COLO829 (cell line): Measurements from ENCODE around the gene TM2D3.

ENCODE experiments used
- DNase-seq: peaks from one replicate; pipeline ENCODE4 v3.0.0; 2012; ENCODE audit warnings: low spot score

TM2D3 gene, protein sequence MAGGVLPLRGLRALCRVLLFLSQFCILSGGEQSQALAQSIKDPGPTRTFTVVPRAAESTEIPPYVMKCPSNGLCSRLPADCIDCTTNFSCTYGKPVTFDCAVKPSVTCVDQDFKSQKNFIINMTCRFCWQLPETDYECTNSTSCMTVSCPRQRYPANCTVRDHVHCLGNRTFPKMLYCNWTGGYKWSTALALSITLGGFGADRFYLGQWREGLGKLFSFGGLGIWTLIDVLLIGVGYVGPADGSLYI

DNA sequence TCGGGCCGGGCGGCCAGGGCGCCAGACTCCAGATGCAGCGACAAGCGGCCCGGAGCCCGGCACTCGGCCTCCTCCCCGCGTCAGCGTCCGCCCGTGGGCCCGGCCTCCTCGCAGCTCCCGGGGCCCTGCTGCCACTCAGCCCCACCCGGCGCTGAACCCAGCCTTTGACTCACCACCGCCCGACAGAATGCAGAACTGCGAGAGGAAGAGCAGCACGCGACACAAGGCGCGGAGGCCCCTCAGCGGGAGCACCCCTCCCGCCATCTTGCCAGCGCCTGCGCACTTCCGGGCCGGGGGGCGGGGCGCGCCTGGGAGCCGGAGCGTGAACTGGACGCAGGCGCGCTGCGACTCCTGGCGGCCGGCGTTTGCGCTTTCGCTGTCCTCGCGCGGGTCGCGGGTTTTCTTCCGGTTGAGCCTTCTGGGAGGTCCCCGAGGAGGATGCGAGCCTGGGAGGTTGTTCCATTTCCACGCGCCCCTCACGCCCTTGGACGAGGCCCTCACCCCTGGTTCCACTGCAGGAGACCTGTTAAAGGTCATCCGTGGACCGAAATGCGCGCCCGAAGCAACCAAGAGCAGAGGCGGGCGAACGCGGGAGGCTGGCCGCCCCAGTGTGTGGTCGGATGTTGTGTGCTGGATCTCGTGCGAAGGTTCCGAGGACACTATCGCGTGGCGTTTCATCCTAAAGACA, at the start of gene TM2D3:
TSS of gene TM2D3 (minus strand) at position 284 of the 688 bp plus-strand sequence. CDS start at position 264, 20 bp downstream.
- peak; percentile 98 for DNase-seq

DNA sequence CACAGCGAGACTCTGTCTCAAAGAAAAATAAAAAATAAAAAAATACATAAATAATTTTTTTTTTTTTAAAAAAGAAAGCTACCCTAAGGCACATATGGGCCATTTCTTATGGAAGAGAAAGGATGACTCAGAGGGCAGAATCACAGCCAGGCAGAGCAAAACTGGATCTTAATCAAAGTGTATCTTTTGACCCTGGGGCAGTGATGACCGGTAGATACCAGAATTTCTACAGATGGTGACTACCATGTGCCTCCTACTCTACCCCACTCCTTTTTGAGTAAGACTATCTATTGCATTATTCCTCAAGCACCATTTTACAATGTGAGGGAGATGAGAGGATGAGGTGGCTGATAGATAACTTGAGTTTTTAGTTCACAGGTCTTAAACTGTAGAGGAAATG, 46.1 kb upstream of the TM2D3 start:
- DNase-seq = peak; percentile 63

DNA sequence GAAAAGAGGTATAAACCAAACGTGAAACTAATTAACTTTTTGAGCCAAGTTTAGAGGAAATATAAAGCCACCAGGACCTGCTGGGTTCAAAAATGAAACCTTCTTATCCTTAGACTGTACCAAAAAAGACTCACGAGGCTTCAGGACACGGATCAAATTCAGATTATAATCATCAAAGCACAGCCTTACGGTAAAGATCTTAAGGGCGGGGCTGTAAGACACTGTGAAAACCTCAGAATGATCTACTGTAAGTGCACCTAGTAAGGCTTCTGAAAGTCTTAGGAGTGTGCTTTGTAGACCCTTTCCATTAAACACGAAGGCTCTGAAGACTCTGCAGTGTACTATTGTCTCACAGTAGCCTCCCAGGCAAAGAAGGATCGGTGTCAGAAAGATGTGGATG, 45.3 kb upstream of the TM2D3 start:
- no peak for DNase-seq

DNA sequence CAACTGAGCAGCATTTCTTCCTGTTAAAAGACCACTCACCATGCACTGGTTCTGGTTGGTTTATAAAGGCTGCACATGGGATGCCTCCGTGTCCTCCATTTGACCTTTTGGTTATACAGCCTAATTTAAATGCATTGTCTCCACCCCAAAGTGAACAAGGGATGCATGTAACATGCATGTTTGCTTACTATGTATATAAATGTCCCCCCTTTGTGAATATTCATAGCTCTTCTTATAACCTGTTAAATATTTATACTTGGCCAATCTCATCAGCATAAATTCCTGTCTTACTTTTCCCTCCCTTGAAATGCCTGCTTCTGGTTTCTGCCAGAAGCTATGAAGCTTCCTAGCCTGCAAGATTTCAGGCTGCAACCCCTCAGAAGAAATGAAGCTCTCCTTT, 44.6 kb upstream of the TM2D3 start:
- DNase-seq = no peak

DNA sequence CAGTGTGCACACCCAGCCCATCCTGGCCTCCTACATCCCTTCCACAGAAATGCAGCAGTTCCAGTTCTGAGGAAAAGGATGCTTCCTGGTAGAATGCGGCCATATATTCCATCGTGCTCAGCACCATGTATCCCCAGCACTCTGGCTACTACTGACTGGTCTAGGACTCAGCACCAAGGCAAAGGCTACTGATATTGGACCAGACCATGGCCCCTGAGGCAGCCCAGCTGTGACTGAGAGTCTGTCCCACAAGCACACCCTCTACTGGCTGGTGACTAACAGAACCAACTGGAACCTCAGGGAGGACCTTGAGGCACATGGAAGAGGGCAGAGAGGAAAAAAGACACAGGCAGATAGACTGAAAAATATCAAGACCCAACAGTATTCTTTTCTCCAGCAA, 42.1 kb upstream of the TM2D3 start:
- DNase-seq = no peak

DNA sequence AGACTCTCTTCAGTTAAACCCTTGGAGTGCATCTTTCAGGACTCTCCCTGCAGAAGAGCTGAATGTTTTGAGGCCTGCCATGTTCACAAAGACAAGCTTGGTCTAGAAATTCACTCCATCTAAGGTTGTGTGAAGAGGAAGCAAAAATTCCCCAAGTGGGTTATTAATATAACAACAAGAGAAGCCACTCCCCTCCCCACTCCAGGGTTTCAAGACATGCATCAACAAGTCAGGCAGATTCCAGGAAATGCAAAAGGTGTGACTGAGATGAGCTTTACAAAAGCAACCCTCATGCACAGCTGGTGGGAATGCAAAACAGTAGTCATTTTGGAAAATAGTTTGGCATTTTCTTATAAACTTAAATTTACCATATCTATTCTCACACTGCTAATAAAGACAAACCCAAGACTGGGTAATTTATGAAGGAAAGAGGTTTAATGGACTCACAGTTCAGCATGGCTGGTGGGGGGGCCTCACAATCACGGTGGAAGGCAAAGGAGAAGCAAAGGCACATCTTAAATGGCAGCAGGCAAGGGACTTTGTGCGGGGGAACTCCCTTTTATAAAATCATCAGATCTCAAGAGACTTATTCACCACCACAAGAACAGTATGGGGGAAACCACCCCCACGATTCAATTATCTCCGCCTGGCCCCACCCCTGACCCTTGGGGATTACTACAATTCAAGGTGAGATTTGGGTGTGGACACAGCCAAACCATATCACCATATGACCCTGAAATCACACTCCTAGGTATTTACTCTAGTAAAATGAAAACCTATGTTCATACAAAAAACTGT, 40.8 kb upstream of the TM2D3 start:
- no peak for DNase-seq

DNA sequence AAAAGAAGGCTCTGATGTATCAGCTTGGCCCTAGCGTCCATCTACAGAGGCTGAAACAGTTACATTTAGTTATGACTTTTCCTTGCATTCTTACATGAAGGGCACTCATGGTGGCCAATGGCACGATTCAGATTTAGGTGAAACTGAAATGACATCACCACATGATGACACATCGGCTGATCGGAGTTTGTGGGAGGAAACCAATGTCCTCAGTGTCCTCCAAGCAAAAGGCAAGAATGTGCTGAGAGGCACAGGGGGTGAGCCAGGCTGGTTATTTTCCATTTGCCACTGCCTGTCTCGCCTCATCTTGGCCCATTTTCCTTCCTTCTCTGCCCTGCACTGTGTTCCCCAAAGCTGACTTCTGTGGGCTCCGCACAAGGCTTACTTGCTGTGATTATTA, 37.7 kb upstream of the TM2D3 start:
- no peak for DNase-seq

DNA sequence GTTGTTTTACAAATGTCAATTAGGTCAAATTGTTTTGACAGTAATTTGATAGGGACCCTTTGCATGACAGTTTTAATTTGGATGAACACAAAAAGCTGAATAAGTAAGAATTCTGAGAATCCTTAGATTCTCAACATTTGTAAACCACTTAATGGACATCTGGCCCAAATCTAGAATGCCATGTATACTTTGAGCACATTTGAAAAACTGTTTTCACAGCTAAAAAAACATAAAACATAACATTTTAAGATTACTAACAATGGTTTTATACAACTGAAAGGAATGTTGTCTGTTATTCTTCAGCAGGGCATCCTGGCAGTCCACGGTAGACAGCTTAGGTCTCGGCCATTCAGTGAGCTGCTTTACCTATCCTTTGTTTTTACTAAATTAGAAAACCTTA, 34.5 kb upstream of the TM2D3 start:
- no peak for DNase-seq

DNA sequence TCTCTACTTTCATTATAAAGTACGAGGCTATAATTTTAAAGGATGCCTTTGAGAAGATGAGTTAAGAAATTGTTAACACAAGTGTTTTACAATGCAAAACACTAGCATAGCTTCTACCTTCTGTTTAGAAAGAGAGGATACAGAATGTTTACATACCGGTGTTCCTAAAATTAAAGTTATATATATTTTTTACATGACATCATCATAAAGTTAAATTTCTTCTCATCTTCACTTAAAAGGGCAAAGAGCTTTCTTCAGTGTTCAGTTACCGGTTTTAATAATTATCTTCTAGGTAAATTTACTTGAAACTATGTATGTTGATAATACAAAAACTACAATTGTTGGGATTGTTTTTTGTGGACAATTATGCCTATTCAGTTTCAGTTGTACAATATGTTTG, 32.7 kb upstream of the TM2D3 start:
- DNase-seq = no peak

DNA sequence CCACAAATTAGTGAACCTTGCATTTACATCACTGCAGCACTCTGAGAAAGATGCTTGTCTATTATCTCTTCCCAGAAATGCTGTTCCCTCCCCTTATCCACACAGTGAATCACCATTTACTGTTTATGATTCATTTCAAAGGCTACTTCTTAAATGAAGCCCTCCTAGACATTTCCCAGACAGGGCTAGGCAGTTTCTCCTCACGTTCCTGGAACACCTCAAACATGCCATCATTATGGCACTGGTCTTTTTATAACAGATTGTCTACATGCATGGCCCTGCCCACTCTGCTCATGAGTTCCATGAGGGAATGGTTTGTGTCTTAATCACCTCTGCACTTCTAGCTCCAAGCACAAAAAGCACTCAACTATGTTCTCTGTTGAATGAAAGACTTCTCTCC, 32.2 kb upstream of the TM2D3 start:
- DNase-seq = no peak

DNA sequence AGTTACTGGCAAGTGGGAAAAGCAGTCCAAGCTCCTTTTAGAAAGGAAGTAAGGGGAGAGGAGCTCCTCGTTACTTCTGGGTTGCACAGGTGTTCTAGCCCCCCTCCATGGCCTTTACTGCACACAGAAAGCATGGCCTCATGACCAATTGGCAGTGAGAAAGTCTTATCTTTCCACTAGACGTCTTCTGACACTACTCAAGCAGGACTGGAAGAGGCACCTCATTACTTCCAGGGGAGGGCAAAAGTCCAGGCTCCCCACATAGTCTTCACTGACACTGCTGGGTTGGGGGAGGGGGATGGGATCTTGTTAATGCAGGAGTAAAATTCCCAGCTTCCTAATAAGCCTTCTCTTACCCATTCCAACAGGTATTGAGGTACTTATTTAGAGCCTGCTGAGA, 27.6 kb upstream of the TM2D3 start:
- DNase-seq = no peak

DNA sequence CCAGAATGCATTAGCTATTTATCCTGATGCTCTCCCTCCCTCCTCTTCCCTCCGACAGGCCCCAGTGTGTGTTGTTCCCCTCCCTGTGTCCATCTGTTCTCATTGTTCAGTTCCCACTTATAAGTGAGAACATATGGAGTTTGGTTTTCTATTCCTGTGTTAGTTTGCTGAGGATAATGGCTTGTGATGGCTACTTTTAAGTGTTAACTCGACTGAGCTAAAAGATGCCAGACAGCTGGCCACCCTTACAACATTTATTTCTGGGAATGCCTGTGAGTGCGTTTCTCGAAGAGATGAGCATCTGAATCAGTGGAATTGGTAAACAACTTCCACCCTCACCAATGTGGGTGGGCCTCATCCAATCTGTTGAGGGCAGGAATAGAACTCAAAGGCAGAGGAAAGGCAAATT, 24.7 kb upstream of the TM2D3 start:
- no peak for DNase-seq

DNA sequence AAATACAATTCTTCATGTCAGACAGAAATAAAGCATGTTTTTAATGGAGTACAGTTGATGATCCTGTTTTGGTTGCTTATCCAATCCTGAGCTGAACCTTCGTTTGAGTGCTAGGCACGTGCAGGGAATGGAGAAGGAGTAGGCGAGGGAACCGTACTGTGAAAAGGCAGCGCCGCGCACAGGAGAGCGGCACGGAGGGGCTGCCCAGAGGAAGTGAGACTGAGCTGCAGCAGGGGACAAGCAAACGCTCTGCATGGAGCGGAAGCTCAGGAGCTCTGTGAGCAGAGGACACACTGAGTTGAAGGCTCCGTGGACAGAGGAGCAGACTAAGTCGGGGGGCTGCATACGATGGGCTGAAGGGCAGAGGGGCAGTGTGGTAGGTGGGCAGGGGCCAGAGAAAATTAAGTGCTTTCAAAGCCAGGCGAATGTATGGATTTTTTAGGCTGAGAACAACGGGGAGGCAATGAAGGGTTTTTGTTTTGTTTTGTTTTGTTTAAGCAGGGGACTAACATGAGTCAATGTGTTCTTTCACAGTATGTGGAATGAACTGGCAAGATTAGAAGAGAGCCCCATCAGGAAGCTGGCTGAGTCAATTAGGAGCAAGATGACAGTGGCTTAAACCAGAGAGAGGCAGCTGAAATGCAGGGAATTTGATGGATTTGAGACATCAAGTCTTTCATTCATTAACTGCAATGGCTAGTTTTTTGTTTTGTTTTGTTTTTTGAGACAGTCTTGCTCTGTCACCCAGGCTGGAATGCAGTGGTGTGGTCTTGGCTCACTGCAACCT, 23.8 kb upstream of the TM2D3 start:
- no peak for DNase-seq

DNA sequence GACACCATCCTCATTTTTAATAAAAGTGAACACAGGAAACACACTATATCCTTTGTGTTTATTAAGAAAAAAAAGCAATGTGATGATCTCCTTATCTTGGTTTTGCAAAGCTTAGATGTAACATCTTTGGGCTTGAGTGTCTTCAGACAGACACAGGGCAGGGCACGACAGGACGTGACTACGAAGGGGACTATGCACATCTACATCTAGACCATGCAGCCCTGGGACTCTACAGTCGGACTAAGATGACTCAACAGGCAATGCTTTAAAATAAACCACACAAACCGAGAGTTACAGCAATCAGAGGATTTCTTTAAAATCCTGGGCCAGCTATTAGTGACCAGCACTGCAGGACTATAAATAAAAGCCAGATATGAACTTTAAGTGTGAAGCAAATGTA, 22.8 kb upstream of the TM2D3 start:
- DNase-seq = peak; percentile 22

DNA sequence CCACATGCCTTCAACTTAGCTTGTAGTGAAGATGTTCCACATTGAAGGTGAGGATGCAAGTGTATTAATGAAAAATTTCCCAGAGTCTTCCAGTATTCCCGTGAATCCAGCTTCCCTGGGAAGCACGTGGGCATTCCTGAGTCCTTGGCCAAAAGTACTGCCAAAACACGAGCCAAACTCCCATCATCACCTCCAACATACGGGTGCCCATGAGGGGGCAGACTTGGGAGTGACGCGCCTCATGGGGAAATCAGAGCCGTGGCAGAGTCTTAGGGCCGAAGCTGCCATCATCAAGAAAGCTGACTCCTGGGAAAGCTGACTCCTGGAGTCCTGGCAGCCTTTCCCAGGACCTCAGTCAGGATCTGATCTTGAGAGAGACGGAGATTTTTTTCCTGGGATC, 20.1 kb upstream of the TM2D3 start:
- DNase-seq = no peak

DNA sequence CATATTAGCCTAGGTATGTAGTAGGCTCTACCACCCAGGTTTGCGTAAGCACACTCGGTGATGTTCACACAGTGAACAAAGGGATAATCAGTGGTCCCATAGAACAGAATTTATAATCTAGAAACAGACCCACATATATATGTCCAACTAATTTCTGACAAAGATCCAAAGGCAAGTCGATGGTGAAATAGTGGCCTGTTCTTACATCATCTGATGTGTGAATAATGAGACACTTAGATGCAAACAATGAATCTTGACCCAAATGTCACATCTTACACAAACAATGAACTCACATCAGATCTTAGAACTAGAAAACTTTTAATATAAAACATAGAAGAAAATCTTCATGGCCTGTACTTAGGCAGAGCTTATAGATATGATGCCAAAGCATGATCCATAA, 17.6 kb upstream of the TM2D3 start:
- no peak for DNase-seq

DNA sequence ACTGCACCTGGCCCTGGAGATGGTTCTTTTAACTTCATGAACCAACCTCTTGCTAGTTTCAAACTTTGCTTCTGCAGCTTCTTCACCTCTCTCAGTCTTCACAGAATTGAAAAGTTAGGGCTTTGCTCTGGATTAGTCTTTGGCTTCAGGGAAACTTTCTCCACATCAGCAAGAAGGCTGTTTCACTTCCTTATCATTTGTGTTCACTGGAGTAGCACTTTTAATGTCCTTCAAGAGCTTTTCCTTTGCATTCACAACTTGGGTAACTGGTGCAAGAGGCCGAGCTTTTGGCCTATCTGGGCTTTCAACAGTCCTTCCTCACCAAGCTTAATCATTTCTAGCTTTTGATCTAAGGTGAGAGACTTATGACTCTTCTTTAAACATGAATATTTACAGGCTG, 15.7 kb upstream of the TM2D3 start:
- no peak for DNase-seq

DNA sequence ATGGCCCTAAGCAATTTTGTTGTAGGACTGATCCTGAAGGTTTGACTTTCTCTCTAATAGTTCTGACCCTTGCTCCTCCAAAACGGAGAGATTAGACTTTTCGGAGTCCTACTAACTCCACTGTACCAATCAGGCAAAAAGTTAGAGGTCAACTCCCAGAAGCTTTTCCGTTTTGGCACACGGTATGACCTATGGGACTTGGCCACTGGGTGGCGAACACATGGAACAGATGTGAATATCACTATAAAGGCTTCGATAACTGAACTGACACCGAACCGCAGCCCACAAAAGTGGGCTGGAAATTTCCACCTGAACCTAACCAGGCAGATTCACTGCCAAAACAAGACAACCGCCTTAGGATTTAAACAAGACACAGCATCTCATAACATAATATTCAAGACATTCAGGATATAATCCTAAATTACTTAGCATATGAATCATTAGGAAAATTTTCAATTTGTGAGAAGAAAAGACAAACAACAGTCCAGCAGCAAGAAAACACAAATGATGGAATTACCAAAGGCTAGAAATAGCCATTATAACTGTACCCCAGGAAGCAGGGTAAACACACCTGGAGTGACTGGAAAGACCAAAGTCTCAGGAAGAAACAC, 12.2 kb upstream of the TM2D3 start:
- DNase-seq = peak; percentile 48

DNA sequence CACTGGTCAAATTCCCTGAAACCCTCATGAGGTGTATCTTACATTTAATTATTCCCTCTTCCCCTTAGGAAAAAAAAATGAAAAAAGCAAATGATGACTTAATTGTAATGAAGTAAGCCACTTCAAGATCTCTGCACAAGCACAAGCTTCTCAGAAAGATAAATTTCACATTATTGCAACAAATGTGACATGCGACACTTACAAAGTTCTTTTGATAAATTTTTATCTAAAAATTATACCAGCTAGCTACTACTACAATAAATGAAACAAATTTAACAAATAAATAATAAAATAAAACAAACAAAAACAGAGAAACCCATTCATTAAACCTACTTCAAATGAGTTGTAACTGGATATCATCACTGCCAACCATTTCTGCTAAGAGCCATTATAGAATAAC, 10.0 kb upstream of the TM2D3 start:
- no peak for DNase-seq

DNA sequence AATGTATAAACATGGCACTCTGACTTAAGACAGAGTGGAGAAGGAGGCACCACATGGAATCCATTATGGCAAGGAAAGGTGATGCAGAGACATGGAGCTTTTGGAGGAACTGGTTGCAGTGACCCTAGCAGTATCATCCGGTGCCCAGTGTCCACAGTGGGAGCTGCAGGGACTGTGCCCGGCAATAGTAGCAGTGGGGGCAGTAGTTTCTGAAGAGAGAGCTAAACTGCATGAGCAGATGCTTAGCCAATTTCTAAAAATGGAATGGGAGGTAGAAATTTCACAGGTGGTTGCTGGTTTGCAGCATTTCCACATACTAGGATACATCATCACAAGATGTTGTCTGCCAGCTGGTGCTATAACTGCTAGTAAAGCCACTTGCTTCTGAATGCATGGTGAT, 7.8 kb upstream of the TM2D3 start:
- DNase-seq = no peak

DNA sequence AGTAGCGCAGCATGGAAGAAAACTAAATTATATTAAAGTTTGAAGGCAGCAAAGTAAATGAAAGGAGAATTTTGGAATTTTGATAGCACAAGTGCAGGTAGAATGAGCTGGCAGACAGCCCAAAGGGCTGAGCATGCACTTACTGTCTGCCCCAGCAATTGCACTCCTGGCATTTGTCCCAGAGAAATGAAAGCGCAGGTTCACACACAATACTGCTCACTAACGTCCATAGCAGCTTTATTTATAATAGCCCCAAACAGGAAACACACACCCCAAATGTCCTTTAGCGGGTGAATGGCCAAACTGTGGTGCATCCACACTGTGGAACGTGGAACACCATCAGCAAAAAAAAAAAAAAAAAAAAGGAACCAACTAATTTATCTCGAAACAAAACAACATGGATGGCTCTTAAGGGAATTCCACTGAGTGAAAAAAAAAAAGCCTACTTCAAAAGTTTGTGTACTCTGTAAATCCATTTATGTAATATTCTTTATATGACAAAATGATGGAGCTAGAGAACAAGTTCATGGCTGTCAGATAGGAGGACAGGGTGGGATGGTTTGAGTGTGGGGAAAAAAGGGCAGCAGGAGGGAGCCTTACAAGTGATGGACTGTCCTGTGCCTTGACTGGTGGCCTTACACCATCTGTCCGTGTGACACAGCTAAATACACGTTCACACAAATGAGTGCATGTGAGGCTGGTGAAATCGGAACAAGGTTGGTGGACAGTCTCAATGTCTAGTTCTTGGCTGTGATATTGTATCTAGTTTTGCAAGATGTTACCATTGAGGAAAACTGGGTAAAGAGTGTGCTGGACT, 6.0 kb upstream of the TM2D3 start:
- DNase-seq = no peak
